HFFc6 (cell line): ENCODE results near the gene TRIM10. TPM values are rescaled to one million over a fixed set of nuclear protein-coding genes. Genes with fewer than 3 reads are reported as not detected.
"Not testable (repeated sequence)": the region's sequence is repeated elsewhere in the genome, so short reads cannot be mapped to it uniquely, and the experiment has no call there.

Source experiments
- DNase-seq: peaks from one replicate; pipeline ENCODE4 v3.0.0-alpha.2; 2018
- H3K27ac Mint-ChIP-seq: 2 replicates; pipeline ENCODE4 v1.8.0; 2020; ENCODE audit warnings: mild to moderate bottlenecking, mixed read lengths
- H3K27me3 Mint-ChIP-seq: 2 replicates; pipeline ENCODE4 v1.8.0; 2021; ENCODE audit warnings: mild to moderate bottlenecking, moderate library complexity, mixed read lengths; ENCODE audit not compliant: insufficient read depth
- H3K36me3 Mint-ChIP-seq: 2 replicates; pipeline ENCODE4 v1.8.0; 2021; ENCODE audit warnings: low read depth, mixed read lengths
- H3K4me1 Mint-ChIP-seq: 2 replicates; pipeline ENCODE4 v1.8.0; 2020; ENCODE audit warnings: low read depth, mixed read lengths
- H3K4me3 Mint-ChIP-seq: 2 replicates; pipeline ENCODE4 v1.8.0; 2020; ENCODE audit warnings: mild to moderate bottlenecking, moderate library complexity, mixed read lengths
- H3K9me3 Mint-ChIP-seq: 2 replicates; pipeline ENCODE4 v1.8.0; 2020; ENCODE audit warnings: mild to moderate bottlenecking, mixed read lengths
- CTCF ChIP-seq: fragments of 200-600 bp; sonication (generic); IDR thresholded peaks from 2 replicates; pipeline ENCODE4 v1.5.0; 2021; ENCODE audit warnings: antibody characterized with exemption, mild to moderate bottlenecking
- total RNA-seq, 6 experiments: library from RNA; stranded (reverse); fragmentation: NEBNext Ultra II Directional; extraction: Animal tissue kit (Norgen Biotek cat#: 25700); gene quantifications; 2 replicates in 1 of 6; 3 replicates in 5 of 6; pipeline ENCODE4 v1.2.3, GENCODE V29; 2021

Gene TRIM10
- total RNA-seq, 6 experiments from 2014 or later, result not detected

GRCh38 chr6:30129265-30130178 is 31.5 kb downstream of the TRIM10 start:
- no peak overlapping the region for H3K27ac Mint-ChIP-seq

GRCh38 chr6:30127238-30128093 is 33.5 kb downstream of the TRIM10 start:
- DNase-seq, result no peak

More at GRCh38 chr6:30129265-30130178, 31.5 kb downstream of the TRIM10 start:
- DNase-seq, result no peak
- H3K36me3 Mint-ChIP-seq, result no peaks in the 10 kb centered on the region
- peaks cover 6% of the 10 kb centered on the region for H3K4me1 Mint-ChIP-seq
- H3K4me3 Mint-ChIP-seq, result no peak overlapping the region
- H3K27me3 Mint-ChIP-seq, result peaks cover 54% of the 10 kb centered on the region
- H3K9me3 Mint-ChIP-seq, result no peaks in the 10 kb centered on the region
- no peak for TF ChIP-seq CTCF

GRCh38 chr6:30122515-30122914 is 38.5 kb downstream of the TRIM10 start:
- no peak overlapping the region for H3K4me3 Mint-ChIP-seq
- H3K27ac Mint-ChIP-seq, result no peak overlapping the region
- peak; percentile 7 for DNase-seq
- peaks cover 14% of the 10 kb centered on the region for H3K27me3 Mint-ChIP-seq
- no peaks in the 10 kb centered on the region for H3K9me3 Mint-ChIP-seq
- no peak for TF ChIP-seq CTCF
- H3K36me3 Mint-ChIP-seq, result no peaks in the 10 kb centered on the region
- H3K4me1 Mint-ChIP-seq, result peaks cover 30% of the 10 kb centered on the region

More at GRCh38 chr6:30127238-30128093, 33.5 kb downstream of the TRIM10 start:
- Mint-ChIP-seq H3K36me3 (no peaks in the 10 kb centered on the region), H3K27me3 (peaks cover 52% of the 10 kb centered on the region), H3K27ac (no peak overlapping the region), H3K9me3 (no peaks in the 10 kb centered on the region), H3K4me3 (0 out of 2 replicates have a peak overlapping the region, but pooled peaks have one; percentile 14), H3K4me1 (peaks cover 15% of the 10 kb centered on the region)
- no peak for TF ChIP-seq CTCF

- Mint-ChIP-seq H3K27ac (no peak overlapping the region), H3K36me3 (no peaks in the 10 kb centered on the region), H3K9me3 (no peaks in the 10 kb centered on the region), H3K4me1 (peaks cover 30% of the 10 kb centered on the region), H3K4me3 (no peak overlapping the region), H3K27me3 (peaks cover 6% of the 10 kb centered on the region)
- no peak for DNase-seq
- TF ChIP-seq CTCF, result no peak
These were observed 39.3 kb downstream of the TRIM10 start for GRCh38 chr6:30121446-30122366.

- not testable (repeated sequence) for H3K4me3 Mint-ChIP-seq, H3K27ac Mint-ChIP-seq, H3K27me3 Mint-ChIP-seq, H3K9me3 Mint-ChIP-seq, H3K36me3 Mint-ChIP-seq, DNase-seq
- H3K4me1 Mint-ChIP-seq, result peaks cover 30% of the 10 kb centered on the region
These were observed 42.3 kb downstream of the TRIM10 start for GRCh38 chr6:30118691-30119090.
